ENCODE data around the gene DNAJB8.
A peak's percentile ranks its signal among the peaks of the same experiment; 100 is the strongest.

Gene DNAJB8

DNA sequence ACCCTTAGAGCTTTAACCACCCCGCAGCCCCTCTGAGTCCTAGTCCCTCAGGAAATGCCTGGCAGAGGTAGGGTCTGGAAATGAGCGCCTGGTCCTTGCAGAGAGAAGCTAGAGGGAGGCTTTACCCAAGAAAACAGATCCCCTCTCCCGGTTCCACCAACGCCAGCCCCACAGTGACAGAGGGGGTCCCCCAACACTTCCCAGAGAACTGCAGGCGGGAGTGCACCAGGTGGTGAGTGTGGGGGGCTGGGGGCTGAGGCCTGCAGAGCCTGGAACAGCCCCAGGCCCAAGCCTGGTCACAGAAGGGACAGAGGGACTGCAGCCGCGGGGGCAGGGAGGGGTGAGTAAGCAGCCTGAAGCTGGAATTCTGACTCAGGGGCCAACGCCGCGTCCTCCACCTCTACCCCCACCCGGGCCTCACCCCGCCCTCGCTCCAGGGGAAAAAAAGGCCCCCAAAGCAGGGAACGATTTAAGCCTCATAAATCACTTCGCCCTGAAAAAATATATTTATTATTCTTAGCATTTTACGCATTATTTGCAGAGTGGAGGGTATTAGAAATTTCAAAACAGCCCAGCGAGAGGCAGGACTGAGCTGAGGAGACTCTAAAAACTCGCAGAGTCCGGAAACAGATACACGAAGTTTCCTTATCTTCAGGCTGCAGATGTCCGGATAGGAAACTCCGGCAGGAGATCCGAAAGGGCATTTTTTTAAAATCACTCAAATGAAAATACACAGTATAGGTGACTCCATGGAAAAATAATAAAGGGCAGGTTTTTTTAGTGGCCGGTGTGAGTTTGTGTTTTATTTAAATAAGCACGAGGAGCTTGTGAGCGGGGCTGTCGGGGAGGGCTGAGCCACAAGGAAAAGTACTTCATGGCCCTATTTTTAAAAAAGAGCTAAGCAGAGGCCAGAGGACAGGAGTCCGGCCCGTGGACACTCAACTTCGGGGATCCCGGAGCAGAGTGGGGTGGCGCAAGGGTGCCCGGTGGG is 16.3 kb upstream of the DNAJB8 start:
- peak; percentile 54 for DNase-seq

DNA sequence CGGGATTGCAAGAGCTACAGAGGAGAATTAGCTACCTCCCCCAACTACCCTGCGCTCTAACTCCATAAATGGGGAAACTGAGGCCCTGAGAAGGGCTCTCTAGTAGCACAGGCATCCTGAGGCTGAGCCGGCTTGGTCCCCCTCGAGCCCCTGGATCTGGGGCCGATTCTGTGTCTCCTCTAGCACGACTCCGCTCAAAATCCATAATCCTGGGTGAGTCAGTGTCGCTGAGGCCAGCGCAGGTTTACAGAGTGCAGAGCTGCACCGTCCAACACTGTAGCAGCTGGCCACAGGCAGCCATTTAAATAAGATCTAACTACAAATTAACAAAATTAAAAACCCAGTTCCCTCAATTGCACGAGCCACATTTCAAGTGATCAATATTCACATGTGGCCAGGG is 15.5 kb upstream of the DNAJB8 start:
- no peak for DNase-seq

DNA sequence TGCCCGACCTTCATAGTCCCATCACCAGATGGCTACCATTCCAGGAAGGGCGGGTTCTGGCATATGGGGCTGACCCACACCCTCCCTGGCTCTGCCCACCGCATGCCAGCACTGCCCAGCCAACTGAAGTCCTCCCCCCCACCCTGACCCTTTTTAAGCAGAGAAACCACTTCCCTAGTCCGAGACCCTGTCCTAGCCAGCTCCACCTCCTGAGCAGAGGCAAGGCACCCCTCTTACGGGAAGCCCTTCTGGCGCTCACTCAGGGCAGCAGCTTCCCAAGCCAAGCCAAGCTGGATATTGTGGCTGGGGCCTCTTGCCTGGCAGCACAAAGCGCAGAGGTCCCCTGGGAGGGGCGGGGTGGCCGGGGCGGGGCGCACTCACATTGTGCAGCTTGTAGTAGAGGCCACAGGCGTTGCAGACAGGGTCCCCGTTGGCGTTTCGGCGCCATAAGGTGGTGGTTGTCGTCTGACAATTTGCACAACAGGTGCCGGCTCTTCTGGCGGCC is 14.8 kb upstream of the DNAJB8 start:
- DNase-seq, result no peak

DNA sequence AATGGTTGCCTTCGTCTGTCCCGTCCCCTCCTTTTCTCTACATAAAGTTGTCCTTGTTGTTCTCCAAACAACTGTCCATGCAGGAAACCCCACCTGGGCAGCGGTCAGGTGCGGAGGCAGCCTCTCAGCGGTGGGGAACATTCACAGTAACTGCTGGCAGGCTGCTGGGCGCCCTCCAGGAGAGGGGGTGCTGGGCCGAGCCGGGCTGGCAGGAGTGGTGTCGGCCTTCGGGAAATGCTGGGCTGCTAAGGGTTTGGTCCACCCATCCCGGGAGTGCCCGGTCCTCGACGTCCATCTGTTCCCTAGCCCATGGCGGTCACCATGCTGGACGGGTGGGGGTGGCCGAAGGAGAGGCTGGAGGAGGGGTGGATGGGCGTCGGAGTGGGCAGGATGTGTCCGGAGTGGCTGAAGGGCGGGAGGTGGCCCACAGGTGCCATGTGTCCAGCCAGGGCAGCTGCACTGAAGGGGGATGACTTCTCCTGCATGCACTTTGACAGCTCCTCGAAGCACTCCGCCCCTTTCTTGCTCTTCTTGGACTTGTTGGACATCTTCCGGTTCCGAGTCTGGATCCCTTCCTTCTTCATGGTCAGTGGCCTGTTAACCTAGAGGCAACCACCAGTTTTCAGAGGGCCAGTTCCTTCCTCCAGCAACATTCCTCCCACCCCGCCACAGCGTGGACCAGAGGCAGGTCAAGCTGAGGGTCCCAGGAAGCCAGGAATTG is 14.2 kb upstream of the DNAJB8 start:
- DNase-seq, result no peak

DNA sequence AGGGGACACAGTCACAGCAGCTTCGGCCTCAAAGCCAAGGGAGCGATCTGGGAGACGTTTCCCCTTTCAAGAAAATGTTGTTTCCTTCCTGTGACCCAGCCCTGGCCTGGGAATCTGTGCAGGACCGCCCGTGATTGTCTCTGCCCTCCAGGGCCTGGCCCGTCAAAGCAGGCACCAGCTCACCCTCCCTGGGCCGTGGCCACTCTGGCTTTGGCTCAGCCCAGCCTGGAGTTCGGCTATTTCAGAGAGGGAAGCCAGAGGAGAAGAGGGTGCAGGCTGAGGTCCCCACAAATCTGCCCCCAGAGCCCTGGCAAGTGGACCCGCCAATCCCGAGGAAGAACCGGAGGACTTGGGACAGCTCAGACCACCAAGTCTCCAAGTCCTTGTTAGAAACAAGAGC is 13.6 kb upstream of the DNAJB8 start:
- DNase-seq, result no peak

DNA sequence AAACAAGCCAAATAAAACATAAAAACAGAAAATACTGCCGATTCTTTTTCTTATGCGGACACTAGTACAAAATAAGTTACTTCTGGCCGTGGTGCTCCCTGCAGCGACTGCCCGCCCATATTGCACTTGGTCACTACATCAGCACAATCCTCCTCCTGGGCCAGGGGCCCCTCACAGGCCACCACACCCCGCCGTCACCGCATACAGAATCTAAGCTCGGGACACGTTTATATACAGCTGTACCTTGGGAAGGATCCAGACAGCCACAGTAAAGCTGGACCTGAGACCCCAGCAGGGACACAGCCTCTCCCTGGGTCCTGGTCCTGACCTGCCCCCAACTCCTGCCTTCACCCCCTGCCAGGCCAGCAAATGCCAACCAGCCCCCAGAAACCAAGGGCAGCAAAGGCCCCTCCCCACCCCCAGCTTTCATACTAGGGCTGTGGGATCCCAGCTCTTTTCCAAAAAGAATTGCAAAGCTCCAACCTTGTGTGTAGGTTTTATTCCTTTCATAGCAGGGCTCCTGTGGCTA is 12.9 kb upstream of the DNAJB8 start:
- DNase-seq, result no peak

DNA sequence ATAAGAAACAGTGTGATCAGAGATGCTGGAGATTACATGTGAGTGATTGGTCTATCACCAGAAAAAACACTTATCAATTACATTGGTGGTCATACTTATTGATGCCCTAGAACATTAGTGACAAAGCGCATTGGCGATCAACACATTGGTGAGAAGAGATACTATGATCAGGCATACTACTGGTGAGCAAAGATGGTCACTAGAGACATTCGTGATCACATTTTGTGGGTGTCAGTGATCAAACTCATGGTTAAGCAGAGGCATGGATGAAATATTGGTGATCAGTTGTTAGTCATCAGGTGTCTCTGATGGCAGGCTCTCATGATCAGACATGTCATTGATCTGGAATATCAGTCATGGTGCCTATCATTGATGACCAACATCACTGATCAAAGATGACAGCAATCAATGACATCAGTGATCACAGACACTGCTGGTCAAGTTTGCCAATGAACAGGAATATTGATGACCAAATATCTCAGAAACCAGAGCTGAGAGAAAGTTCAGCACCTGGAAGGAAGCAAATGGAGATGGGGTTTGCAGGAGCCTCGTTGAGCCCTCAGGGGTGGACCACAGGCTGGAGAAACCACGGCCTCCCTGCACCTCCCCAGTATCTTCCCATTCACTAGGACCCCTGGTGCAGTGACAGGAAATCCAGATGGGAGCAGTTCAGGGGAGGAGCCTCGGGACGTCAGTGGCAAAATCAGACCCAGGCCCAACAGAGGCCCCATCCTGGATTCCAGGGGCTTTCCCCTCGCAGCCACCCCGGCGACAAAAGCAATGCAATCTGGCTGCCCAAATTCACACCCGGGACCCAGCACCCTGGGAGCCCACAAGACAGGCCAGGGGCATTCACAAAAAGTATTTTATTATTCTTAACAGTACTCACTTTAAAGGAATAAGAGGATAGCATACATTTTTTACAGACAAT is 12.2 kb upstream of the DNAJB8 start:
- DNase-seq, result no peak

DNA sequence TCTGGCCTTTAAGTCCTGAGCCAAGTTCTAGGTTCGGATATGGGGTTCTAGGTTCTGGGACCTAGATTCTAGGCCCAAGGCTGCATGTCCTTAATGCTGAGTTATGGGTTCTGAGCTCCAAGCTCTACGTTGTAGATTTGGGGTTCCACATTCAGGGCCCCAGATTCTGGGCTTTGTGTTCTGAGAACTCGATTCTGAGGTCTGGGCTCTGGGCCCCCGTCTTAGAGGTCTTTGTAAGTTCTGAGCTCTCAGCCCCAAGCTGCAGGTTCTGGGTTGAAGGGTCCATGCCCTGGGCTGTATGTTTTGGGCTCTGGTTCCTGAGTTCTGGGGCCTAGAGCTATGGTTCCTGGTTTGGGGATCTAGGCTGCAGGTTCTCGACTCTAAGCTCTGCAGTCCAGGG is 10.0 kb upstream of the DNAJB8 start:
- no peak for DNase-seq

DNA sequence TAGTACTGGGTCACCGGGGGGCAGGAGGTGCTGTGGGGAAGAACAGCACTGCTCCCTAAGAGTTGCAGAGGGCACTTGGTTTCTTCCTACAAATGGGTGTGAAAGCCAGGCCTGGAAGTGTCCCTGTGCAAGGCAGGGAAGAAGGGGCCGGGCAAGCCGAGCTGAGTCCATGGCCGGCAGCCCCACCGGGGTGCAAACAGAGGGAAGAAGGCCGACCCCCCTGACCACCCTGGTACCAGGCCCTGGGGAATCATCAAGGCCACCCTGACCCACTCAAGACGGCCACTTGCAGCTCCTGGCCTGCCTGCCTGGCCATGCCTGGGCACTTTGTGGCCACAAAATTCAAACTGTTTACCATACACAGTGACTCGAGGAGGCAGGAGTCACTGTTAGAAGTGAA is 8.7 kb upstream of the DNAJB8 start:
- no peak for DNase-seq

DNA sequence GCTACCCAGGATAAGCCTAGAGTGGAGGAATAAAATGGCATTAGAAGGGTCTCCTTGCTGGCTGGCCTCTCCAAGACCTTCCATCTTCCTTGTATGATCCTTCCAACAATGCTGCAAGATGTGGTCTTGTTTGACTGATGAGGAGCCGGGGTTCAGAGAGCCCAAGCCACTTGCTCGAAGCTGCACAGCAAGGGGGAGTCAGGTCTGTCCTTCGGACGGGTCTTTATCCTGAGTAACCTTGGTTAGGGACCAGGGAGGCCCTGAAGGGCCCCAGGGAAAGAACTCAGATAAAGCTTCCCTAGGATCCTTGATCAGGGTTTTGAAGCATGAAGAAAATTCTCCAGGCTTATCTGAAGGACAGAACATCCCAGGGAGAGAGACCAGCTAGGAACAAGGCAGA is 7.0 kb upstream of the DNAJB8 start:
- no peak for DNase-seq

DNA sequence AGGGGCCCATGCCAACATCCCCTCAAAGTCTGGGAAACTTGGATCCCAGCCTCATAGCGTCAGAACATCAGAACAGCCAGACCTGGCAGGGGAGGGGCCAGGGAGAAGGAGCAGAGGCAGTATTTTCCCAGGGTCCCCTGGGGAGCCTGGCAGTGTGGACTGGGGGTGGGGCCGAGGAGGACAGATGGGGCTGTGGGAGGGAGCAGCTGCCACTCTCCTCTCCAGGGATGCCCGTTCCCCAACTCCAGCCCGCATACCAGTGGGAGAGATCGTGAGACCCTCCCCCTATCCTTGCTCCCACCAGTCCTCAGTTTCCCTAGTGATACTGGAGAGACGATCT is 6.5 kb upstream of the DNAJB8 start:
- no peak for DNase-seq

DNA sequence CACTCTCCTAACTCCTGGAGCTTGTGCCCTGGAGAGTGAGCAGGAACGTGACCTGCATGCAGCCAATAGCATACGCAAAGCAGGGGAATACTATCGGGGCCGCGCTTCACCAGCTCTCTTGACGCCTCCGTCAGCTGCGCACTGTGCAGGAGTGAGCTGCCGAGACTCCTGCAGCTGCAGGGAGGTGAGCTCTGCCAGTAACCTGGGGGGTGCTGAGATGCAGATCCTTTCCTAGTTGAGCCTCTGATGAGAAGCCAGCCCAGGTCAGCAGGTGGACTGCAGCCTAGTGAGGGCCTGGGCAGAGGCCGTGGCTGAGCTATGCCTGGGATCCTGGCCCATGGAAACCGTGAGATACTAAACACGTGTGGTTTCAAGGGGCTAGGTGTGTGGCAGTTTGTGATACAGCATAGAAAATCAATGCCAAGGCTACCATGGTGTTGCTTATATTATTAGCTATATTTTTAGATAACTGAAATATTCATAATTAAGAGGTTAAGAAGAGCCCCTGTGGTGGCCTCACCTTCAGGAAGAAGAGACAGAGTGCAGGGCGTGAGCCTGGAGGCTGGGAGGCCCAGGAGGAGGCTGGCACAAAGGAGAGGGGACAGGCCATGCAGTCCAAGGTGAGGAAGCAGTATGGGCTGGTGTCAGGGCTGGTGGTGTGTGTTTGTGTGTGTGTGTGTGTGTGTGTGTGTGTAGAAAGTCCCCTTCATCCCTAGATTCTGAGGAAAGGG is 5.9 kb upstream of the DNAJB8 start:
- no peak for DNase-seq

DNA sequence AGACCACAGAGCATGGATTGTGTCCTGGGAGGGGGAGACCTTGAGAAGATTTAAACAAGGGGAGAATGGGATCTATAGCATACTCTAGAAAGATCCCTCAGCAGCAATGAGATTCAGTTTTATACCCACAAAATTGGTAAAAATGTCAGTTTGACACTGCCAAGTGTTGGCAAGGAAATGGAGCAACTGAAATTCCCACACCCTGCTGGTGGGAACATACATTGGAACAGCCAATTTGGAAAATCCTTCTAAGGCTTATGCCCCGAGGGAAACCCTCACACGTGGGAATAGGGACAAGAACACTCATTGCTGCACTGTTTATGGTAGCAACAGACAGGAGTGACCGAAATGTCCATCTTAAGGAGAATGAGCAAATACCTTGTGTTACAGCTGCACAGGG is 5.0 kb upstream of the DNAJB8 start:
- DNase-seq, result no peak

DNA sequence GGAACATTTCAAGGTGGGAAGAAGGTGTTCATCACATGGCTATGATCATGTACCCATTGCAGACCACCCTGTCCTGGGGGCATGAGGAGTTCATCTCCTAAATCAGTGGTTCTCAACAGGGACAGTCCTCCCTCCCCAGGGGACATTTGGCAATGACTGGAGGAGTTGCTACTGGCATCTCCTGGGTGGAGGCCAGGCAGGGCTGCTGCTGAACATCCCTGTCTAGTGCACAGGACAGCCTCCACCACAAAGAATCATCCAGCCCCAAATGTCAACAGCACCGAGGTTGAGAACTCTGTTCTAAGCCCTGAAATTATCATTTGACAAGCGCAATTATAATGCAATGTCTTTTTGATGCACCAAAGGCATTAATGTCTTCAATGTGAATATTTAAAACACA is 4.4 kb upstream of the DNAJB8 start:
- no peak for DNase-seq

DNA sequence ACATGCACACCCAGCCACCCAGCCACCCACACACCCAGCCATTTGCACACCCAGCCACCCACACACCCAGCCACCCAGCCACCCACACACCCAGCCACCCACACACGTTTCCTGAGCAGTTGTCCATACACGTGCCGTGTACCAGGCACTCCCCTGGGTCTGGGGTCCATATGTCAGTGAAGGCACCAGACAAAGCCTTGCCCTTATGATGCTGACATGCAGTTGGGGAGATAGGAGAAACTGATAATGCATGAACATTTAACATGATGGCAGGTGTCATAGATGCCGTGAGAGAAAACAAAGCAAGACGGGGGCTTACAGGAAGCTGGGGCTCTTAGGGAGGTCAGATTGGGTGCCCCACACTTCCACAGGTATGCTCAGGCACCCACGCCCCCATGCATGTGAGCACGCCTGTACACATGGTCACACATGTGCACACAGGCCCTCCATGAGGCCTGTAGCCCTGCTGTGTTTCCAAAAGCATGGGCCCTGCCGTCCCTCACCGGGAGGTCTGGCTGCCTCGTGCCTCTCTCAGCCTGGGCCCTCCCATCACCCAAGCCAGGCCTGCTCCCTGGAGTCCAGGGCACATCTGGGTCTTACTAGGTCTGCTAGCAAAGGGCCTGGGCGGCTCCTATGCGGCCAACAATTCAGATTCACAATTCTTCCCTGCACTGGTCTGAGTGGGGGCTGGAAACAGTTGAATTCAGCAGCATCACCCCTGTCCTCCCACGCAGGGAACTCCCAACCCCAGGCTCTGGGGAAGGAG is 3.6 kb upstream of the DNAJB8 start:
- DNase-seq, result no peak

DNA sequence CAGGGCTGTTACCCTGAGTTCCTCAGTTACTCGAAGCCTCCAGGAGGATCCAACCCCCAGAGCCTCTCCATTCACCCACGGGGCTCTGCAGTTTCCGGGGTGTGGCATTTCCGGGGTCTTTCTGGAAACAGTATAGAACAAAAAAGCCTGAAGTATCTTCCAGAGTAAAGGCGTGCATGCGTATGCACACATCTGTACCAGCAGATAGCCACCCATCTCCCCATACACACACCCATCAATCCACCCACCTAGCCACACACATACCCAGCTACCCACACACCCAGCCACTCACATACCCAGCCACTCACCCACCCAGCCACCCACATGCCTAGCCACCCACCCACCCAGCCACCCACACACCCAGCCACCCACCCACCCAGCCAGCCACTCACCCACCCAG is 2.9 kb upstream of the DNAJB8 start:
- no peak for DNase-seq

DNA sequence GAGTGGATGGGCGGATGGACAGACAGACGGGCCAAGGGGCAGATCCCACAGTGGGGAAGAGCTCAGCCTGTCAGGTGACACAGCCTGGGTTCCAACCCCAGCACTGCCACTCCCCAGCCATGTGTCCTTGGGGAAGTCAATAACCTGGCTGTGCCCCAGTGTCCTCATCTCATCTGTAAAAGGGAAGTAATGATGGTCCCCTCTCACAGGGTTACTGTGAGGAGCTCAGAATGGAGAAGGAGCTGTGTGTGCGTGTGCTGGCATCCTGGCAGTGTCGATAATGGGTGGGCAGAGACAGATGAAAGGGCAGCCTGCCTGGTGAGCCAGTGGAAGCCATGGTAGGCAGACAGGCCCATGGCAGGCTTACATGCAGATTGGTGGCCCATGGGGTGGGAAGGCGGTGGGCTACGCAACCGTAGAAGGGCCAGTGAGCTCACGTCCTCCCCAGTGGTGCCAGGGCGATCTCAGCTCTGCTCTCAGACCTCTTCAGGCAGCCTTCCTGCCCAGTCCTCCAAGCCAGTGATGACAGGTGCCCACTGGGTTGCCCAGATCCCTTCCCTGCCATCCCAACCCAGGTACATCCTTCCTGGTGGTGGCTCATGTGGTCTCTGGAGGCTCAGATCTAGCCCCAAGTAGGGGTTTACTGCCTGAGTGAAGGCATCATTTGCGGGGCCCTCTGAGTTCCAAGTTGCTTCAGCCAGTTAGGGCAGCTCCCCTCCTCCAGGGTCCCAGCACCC is 2.3 kb upstream of the DNAJB8 start:
- DNase-seq, result no peak

DNA sequence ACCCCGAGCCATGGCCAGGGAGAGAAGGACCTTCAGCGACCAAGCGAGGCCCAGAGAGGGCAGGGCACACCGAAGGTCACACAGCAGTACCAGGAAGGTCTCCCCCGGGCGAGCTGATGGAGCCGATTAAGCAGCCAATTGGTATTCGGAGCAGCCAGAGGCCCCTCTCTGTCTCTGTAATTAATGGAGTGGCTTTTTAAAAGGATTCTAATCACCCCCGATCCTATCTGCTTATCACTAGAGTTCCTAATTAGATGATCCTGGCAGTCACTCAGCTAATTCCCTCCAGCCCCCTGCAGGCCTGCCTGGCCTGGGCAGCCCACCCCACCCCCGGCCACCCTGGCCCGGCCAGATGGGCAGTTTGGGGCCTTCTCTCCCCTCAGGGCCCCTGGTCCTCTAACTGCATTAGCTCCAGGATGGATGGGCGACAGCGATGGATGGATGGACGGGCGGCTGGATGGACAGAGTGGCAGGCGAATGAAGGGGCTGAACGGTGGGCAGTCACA is 1.6 kb upstream of the DNAJB8 start:
- no peak for DNase-seq

DNA sequence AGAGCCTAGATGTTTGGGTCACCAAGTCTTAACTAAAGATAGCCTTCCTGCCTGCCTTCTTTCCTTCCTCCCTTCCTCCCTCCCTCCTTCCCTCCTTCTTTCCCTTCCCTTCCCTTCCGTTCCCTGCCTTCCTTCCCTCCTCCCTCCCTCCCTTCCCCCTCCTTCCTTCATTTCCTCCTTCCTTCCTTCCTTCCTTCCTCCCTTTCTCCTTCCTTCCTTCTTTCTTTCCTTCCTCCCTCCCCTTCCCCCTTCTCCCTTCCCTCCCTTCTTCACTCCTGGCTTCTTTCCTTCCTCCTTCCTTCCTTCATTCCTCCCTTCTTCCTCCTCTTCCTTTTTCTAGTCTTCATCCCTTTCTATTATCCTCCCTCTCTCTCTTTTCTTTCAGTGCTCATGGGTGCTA is 2.0 kb downstream of the DNAJB8 start:
- no peak for DNase-seq

DNA sequence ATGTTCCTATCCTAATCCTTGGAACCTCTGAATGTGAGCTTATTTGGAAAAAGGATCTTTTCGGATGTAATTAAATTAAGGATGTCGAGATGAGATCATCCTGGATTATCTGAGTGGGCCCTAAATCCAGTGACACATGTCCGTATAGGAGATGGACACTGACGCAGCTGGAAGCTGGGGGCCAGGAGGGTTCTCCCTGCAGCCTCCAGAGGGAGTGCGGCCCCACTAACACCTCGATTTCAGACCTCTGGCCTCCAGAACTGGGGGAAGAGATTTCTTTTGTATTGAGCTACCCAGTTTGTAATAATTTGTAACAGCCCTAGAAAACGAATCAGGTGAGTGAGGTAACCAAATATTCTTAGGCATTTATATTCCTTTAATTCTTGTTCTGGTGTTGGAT is 2.5 kb downstream of the DNAJB8 start:
- DNase-seq, result no peak
